T47D (cell line): Measurements from ENCODE around the gene JADE3.

ENCODE experiments used
- DNase-seq, 2 experiments: peaks; one replicate each; pipeline versions ENCODE4 v3.0.0 to v3.0.0-alpha.2; 2011 to 2012; ENCODE audit warnings: low read depth in 1 of 2, low spot score in 1 of 2
- JUND ChIP-seq: IDR thresholded peaks from 2 replicates; pipeline ENCODE4 v1.6.1; 2012; ENCODE audit warnings: low read depth
- in situ Hi-C: cut with HindIII; loops from 2 replicates; pipeline ENCODE4 v1.10.0; 2016; ENCODE audit warnings: low sequenced_read_pairs, low pct_unique_long_range_greater_than_20kb

JADE3 gene

GRCh38 chrX:46991664-46992063 lies 79.4 kb downstream of the JADE3 start:
- DNase-seq, result no peak
- TF ChIP-seq JUND, result no peak
- in situ Hi-C loops, result no loop called here

GRCh38 chrX:46992070-46992469 lies 79.8 kb downstream of the JADE3 start:
- in situ Hi-C loops, result no loop called here
- no peak for TF ChIP-seq JUND
- no peak for DNase-seq

- in situ Hi-C loops, result no loop called here
- DNase-seq, result no peak
- no peak for TF ChIP-seq JUND
Measured at GRCh38 chrX:46994096-46994495, 81.9 kb downstream of the JADE3 start.

GRCh38 chrX:47012131-47012530 lies 99.9 kb downstream of the JADE3 start:
- DNase-seq, result no peak
- in situ Hi-C loops, result no loop called here
- TF ChIP-seq JUND, result no peak

GRCh38 chrX:47026198-47026597 lies 114.0 kb downstream of the JADE3 start:
- no peak for DNase-seq
- in situ Hi-C loops, result no loop called here
- no peak for TF ChIP-seq JUND

GRCh38 chrX:47030339-47030738 lies 118.1 kb downstream of the JADE3 start:
- TF ChIP-seq JUND, result no peak
- in situ Hi-C loops, result no loop called here
- DNase-seq, result peak; percentile 24 to 82

GRCh38 chrX:47047989-47048388 lies 135.8 kb downstream of the JADE3 start:
- in situ Hi-C loops, result no loop called here
- DNase-seq, result no peak
- TF ChIP-seq JUND, result no peak

GRCh38 chrX:47059142-47059874 lies 147.1 kb downstream of the JADE3 start:
- in situ Hi-C loops, result no loop called here
- DNase-seq, result no peak
- no peak for TF ChIP-seq JUND

GRCh38 chrX:47060708-47061107 lies 148.5 kb downstream of the JADE3 start:
- TF ChIP-seq JUND, result no peak
- DNase-seq, result no peak
- in situ Hi-C loops, result no loop called here

- no peak for DNase-seq
- in situ Hi-C loops, result no loop called here
- TF ChIP-seq JUND, result no peak
Measured at GRCh38 chrX:47061238-47061919, 149.2 kb downstream of the JADE3 start.

DNA sequence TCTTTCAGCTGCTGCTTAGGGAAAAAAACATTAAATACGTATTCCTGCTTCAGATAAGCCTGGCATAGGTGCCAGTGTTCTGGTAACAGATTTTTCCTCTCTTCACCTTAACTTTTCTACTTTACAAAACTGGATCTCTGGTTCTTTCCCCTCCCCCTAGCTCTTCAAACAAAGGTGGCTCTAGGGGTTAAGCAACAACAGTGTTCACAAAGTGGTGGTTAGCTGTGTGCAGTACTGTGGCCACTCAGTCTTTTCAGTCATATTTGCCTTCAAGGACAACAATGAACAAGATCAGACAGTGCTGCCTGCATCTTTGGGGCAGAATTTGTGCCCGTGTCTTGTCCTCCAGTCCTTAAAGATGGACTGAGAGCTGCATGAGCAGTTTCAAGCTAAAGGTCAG lies 151.0 kb downstream of the JADE3 start:
- TF ChIP-seq JUND, result no peak
- DNase-seq, result no peak
- in situ Hi-C loops, result no loop called here

- in situ Hi-C loops, result no loop called here
- DNase-seq, result no peak
- no peak for TF ChIP-seq JUND
Measured at GRCh38 chrX:47068214-47068613, 156.0 kb downstream of the JADE3 start.

GRCh38 chrX:47068720-47069119 lies 156.5 kb downstream of the JADE3 start:
- in situ Hi-C loops, result no loop called here
- DNase-seq, result no peak
- no peak for TF ChIP-seq JUND
